ENCODE results near the gene FIG4. TPM values are rescaled to one million over a fixed set of nuclear protein-coding genes. Genes with fewer than 3 reads are reported as not detected.
A peak's percentile ranks its signal among the peaks of the same experiment; 100 is the strongest.
"Not testable (repeated sequence)": the region's sequence is repeated elsewhere in the genome, so short reads cannot be mapped to it uniquely, and the experiment has no call there.

FIG4 gene
- total RNA-seq, 1 donor from 2014 or later, result 15.1 TPM

DNA sequence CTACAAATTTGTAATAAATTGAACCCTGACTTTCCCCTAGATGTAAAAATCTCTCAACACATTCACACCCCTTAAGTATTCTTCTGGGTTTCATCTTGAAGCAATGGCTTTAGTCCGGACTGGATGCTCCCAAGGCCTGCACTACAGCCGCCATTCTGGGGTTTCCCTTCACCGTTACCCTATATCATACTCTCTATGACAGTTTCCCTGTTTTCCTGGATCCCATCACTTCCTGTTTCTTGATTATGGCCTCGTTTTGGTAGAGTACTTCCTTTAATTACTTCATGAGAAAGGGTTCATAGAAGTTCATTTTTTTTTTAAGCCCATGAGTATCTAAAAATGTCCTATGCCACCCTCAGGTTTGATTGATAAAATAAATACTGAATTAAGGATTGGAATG is 11.7 kb downstream of the FIG4 start:
- no peak for DNase-seq (ENCODE audit: low read depth, low spot score)

DNA sequence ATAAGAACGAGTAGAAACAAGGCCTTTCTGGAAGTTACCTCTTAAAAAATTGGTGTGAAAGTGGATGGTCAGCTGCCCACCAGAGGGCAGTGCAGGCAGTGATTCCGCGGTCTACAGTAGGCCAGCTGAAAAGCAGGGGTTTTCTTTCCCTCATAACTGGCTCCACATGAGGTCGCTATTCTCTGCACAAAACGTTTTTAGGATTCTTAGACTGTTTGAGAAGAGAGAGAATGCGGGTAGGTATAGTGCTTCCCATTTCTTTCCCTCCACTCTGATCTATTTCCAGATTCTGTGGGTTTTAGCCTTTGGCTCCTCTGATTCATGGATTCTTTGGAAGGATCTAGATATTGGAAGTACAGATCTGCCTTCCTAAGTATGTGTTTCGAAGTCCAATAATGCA is 14.2 kb downstream of the FIG4 start:
- DNase-seq (ENCODE audit: low read depth, low spot score), result peak; percentile 55

DNA sequence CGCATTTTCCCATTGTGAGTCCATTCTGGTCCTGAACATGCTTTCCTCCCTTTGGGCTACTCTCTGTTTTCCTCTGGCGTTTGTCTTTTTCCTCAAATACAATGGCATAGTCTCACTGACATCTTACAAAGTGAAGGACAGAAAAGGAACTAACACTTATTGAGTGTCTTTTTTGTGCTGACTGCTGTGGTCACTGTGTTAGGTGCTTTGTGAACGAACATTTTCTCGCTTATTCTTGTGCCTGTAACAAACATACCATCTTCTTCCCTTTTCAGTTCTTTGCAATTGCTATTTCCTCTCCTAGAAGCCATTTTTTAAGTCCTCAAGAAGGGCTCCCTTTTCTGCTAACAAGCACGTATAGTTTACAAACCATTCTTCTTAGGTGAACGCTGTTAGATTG is 15.4 kb downstream of the FIG4 start:
- DNase-seq (ENCODE audit: low read depth, low spot score), result no peak

DNA sequence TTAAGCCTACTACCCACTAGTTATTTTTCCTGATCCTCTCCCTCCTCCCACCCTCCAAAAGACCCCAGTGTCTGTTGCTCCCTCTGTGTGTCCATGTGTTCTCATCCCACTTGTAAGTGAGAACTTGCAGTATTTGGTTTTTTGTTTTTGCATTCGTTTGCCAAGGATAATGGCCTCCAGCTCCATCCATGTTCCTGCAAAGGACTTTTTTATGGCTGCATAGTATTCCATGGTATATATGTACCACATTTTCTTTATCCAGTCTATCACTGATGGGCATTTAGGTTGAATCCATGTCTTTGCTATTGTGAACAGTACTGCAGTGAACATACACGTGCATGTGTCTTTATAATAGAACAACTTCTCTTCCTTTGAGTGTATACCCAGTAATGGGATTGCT is 17.0 kb downstream of the FIG4 start:
- not testable (repeated sequence) for DNase-seq (ENCODE audit: low read depth, low spot score)

DNA sequence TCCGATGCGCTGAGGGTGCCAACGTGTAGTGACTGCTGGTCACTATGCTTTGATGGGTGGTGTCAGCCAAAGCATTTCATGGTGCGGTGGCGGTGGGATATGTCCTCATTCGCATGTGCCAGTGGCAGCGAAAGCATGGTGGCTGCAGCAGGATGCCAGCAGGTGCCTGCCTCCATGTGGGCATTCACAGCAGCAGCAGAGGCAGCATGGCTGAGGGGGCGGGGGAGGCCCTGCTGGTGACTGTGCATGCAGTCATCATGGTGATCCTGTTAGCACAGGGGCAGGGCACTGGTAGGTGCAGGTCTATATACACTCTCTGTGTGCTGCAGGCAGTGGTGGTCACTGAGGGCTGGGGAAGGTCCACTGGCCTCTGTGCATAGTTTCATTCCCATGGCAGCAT is 22.0 kb downstream of the FIG4 start:
- DNase-seq (ENCODE audit: low read depth, low spot score), result no peak

DNA sequence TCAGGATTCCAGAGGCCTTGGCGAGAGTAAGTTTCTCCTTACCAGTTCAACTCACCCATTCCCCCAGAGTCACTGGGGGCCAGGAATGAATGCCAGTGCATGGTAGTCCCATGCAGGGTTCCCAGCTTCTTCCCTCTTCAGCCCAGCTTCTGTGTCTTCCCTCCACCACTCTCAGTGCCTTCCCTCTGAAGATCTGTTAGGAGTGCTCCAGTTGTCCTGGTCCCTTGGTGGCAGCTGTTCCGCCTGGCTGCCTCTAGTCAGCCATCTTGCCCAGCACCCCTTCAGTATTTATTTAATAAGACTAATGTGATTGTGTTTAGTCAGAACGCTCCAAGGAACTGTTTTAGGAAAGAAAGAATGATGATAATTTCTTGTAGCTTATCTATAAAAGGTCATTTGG is 23.1 kb downstream of the FIG4 start:
- no peak for DNase-seq (ENCODE audit: low read depth, low spot score)

DNA sequence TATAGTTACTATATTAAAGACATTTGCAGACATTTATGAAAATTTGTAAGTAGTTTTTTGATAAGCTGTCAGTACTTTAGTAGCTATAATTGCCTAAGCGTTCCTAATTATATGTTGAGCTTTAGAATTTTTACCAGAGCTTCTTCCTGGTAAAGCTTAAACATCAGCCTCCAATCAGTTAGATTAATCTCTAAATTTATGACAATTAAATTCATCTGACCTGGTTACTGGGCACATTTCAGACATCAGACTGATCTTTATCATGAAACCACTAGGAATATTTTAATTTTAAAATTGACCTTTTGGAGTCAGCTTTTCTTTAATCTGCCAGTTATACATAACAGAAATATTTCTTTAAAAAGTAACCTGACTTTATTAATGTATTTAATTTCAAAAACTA is 23.5 kb downstream of the FIG4 start:
- no peak for DNase-seq (ENCODE audit: low read depth, low spot score)

DNA sequence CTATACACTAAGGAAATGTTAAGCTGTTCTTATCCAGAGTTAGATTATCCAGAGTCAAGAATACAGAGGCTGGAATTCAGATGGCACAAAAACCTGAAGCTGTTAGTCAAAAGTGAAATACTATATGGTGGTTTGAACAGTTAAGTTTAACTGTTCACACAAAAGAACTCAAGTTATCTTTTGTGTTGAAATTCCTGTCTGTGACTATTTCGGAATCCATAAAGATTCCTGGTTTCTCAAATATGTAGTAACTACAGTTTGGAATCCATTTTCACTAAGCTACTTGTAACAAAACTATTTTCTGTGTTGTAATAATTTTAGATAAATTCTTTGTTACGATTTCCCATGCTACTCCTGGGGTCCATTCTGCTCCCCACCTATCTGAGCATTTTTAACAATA is 24.5 kb downstream of the FIG4 start:
- no peak for DNase-seq (ENCODE audit: low read depth, low spot score)

DNA sequence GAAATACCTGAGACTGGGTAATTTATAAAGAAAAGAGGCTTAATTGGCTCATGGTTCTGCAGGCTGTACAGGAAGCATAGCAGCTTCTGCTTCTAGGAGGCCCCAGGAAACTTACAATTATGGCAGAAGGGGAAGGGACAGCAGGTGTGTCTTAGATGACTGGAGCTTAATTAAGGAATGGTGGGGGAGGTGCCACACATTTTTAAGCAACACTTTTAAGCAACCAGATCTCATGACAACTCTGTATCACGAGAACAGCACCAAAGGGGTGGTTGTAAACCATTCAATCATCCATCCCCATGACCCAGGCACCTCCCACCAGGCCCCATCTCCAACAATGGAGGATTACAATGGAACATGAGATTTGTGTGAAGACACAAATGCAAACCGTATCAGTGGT is 26.9 kb downstream of the FIG4 start:
- no peak for DNase-seq (ENCODE audit: low read depth, low spot score)

DNA sequence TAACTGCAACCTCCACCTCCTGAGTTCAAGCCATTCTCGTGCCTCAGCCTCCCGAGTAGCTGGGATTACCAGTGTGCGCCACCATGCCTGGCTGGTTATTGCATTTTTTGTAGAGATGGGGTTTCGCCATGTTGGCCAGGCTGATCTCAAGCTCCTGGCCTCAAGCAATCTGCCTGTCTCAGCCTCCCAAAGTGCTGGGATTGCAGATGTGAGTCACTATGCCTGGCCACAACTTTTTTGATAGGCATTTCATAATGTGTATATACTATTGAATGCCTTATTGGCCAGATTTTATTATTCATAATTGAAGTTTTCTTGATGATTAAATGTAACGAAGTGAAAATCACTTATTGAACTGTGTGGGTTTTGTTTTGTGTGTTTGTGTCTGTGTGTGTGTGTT is 27.9 kb downstream of the FIG4 start:
- DNase-seq (ENCODE audit: low read depth, low spot score), result no peak

DNA sequence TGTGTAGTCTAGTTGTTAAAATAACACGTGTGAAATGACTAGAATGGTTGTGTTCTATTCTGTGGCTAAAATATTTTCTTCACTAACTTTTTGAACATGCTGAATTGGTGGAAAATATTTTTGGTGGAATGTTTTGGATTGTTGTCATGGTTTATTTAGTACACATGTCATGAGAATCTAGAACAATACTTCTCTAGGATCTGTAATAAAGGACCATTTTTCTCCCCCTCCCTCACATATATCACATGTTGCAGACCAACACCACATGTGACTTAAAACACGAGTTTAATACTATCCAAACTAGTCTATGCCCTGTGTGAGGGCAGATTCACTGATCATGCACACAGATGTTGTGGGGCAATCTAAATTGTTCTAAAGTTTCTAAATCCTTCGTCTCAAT is 29.2 kb downstream of the FIG4 start:
- no peak for DNase-seq (ENCODE audit: low read depth, low spot score)

DNA sequence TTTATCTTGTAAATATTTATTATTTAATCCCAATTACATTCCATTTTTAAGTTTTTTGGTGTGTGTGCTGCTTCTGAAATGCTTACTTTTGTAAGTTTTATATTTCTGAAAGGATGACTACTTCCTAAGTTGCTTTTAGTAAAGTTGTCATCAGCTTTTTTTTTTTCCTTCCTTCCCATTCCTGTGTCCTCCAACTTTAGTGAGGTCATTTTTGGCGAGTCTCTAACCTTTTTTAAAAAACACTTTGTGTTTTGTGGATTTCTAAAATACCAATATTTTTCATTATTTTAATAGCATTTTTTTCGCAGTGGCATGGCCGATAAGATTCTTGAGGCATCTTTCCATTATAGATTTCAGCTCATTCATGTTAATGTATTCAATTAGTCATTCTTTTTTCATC is 30.9 kb downstream of the FIG4 start:
- no peak for DNase-seq (ENCODE audit: low read depth, low spot score)

DNA sequence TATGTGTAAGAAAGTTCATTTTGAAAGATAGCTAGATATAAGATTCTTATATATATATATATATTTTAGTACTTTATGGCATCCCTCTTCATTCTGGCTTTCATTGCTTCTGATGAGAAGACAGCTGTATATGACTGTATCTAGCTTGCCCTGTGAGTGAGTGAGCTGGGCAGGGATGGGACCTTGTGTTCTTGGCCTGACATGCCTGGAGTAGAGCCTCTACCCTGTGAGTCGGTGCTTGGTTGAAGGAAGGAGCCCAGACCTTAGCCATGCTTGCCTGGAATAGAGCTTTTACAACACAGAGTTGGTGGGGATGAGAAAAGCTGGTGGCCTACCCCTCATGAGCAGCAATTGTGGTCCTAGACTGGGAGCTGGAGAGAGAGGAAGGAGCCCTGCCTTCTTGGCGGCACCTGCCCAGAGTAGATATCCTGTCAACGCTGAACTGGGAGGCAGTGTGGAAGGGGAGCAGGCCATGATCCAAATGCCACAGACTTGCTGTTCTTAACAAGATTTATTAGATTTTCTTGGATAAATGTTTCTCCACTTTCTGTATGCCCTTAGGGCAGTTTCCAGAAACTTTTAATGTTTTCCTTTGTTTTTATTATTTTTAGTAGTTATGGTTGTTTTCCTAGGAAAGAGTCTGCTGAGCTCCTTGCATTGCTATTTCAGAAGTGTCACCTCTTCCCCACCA is 31.6 kb downstream of the FIG4 start:
- no peak for DNase-seq (ENCODE audit: low read depth, low spot score)

DNA sequence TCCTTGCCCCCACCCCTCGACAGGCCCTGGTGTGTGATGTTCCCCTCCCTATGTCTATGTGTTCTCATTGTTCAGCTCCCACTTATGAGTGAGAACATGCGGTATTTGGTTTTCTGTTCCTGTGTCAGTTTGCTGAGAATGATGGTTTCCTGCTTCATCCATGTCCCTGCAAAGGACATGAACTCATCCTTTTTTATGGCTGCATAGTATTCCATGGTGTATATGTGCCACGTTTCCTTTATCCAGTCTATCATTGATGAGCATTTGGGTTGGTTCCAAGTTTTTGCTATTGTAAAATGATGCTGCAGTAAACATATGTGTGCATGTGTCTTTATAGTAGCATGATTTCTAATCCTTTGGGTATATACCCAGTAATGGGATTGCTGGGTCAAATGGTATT is 34.2 kb downstream of the FIG4 start:
- not testable (repeated sequence) for DNase-seq (ENCODE audit: low read depth, low spot score)

DNA sequence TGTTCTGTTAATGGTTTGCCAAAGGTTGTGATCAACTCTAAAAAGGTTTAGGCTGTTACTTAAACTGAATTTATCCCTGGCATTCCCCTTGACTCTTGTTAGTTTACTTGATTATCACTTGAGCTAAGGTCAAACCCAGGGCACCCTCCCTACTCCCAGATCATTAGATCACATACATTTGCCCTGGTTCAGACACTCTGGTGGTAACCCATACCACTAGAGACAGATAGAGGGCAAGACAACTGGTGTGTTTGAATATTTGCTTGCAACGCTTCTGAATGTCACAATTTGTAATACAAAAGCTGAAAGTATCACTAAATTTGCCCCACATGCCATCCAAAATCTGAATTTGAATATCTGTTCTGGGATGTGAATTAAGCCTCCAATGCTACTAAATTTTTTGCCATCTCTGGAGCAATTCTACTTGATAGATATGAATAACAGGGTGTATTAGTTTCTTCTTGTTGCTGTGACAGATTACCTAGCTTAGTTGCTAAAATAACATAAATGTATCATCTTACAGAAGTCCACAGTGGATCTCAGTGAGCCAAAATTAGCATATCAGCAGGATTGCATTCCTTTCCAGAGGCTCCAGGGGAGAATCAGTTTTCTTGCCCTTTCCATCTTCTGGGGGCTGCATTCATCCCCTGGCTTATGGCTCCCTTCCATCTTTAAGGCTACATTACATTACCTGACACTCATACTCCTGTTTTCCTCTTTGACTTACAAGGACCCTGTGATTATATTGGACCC is 45.4 kb downstream of the FIG4 start:
- no peak for DNase-seq (ENCODE audit: low read depth, low spot score)

DNA sequence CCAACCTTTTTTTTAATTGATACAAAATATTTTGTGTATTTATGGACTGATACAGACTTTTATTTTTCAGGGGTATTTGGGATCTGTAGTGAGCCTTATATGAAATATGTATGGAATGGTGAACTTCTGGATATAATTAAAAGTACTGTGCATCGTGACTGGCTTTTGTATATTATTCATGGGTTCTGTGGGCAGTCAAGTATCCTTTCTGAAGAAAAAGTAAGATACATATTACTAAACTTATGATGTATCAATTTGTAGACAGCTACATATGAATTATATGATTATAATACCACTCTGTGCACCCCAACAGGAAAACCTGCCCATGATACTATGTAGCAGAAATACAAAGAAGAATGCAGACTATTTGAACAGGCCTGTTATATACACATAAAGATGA is 47.2 kb downstream of the FIG4 start:
- DNase-seq (ENCODE audit: low read depth, low spot score), result no peak

DNA sequence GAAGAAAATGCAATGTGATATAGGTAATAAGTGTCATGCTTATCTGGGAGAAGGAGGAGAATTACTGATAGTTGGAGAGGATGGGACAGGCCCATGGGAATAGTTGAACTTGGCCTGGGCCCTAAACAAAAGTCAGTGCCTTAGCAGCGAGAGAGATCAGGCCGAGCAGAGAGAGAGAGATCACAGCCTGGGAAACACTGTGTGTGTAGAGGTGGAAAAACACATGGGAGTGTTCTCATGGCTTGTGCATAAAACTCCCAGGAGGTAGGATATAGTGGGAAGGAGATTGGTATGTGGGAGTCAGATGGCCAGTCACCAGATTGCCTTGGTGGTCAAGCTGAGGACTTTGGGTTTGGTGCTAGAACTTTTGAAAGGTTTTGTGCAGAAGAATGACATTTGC is 47.6 kb downstream of the FIG4 start:
- no peak for DNase-seq (ENCODE audit: low read depth, low spot score)

DNA sequence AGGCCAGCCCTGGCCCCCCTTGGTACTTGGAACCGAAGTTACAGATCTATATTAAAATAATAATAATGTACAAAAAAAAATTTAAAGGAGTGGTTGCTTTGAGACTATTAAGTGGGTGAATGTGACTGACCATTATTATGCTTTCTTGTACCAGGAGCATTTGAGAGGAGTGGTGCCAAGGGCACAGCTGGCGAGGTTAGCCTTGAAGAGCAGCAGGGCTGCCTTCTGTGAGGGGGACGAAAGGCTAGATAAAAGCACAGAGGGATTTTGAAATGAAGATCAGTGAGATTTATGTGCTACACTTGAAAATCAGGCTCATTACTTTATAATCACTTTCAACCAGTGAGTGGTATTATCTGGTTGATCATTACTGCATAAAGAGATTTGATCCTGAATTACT is 48.6 kb downstream of the FIG4 start:
- no peak for DNase-seq (ENCODE audit: low read depth, low spot score)

DNA sequence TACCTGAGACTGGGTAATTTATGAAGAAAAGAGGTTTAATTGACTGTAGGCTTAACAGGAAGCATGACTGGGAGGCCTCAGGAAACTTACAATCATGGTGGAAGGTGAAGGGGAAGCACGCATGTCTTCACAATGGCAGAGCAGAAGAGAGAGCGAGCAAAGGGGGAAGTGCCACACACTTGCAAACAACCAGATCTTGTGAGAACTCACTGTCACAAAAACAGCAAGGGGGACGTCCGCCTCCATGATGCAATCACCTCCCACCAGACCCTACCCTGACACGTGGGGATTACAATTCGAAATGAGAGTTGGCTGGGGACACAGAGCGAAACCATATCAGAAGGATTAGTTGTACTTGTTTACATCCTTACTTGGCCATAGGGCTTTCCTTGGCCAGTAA is 49.7 kb downstream of the FIG4 start:
- no peak for DNase-seq (ENCODE audit: low read depth, low spot score)

DNA sequence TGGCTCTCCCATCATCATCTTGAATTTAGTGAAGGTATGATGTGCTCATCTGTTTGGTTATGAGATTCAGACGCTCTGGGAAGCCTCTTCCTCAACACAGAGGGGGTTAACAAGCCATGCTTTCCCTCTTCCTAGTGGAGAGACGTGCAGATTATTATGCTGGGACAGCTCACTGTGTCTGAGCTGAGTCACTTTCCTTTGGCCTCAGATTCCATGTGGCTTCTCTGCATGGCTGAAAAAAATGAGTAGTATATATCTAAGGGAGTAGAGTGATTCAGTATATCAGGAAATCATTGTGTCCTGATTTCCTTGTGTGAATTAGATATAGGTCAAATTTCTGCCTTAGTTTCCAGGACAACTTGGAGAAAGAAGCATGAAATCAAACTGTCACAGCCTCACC is 52.6 kb downstream of the FIG4 start:
- peak; percentile 37 for DNase-seq (ENCODE audit: low read depth, low spot score)

DNA sequence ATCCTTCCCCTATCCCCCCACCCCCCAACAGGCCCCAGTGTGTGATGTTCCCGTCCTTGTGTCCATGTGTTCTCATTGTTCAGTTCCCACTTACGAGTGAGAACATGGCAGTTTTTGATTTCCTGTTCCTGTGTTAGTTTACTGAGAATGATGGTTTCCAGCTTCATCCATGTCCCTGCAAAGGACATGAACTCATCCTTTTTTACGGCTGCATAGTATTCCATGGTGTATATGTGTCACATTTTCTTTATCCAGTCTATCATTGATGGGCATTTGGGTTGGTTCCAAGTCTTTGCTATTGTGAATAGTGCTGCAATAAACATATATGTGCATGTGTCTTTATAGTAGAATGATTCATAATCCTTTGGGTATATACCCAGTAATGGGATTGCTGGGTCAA is 53.7 kb downstream of the FIG4 start:
- DNase-seq (ENCODE audit: low read depth, low spot score), result not testable (repeated sequence)

DNA sequence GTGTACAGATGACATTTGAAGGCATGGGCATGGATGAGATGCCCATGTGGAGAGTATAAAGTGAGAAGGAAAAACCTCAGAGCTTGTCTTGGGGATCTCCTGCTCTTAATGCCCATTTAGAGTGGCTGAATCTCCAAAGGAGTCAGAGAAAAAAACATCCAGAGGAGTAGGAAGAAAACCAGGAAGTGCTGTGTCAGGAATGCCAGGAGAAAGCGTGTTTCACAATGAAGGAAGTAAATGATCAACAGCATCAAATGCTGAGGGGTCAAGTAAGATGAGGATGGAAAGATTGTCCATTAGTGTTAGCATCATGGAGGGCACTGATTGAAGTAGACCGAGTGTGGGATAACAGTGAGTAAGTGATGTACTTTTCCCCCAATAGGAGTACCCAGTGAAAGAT is 56.1 kb downstream of the FIG4 start:
- no peak for DNase-seq (ENCODE audit: low read depth, low spot score)

Measured in pulmonary artery endothelial cell (primary cell).